Ecto neural progenitor cell (in vitro differentiated cells): ENCODE measurements around the gene FBXW8.
"Not testable (repeated sequence)": the region's sequence is repeated elsewhere in the genome, so short reads cannot be mapped to it uniquely, and the experiment has no call there.

Experiments
- DNase-seq: peaks from one replicate; pipeline ENCODE4 v3.0.0-alpha.2; 2018; ENCODE audit warnings: low spot score

FBXW8 gene

GRCh38 chr12:117053597-117054201 is 142.9 kb downstream of the FBXW8 start:
- no peak for DNase-seq

GRCh38 chr12:117054279-117054678 is 143.5 kb downstream of the FBXW8 start:
- no peak for DNase-seq

- DNase-seq: not testable (repeated sequence)
These were observed 146.9 kb downstream of the FBXW8 start for GRCh38 chr12:117057626-117058025.

GRCh38 chr12:117058442-117059072 is 147.8 kb downstream of the FBXW8 start:
- no peak for DNase-seq

- no peak for DNase-seq
These were observed 148.4 kb downstream of the FBXW8 start for GRCh38 chr12:117059156-117059555.

GRCh38 chr12:117060246-117060928 is 149.6 kb downstream of the FBXW8 start:
- no peak for DNase-seq

GRCh38 chr12:117060929-117061305 is 150.2 kb downstream of the FBXW8 start:
- DNase-seq: no peak

- no peak for DNase-seq
These were observed 150.9 kb downstream of the FBXW8 start for GRCh38 chr12:117061555-117062079.

GRCh38 chr12:117063162-117063911 is 152.6 kb downstream of the FBXW8 start:
- DNase-seq: no peak

- DNase-seq: no peak
These were observed 153.3 kb downstream of the FBXW8 start for GRCh38 chr12:117064049-117064448.

- DNase-seq: no peak
These were observed 153.8 kb downstream of the FBXW8 start for GRCh38 chr12:117064596-117064995.

GRCh38 chr12:117067016-117067415 is 156.3 kb downstream of the FBXW8 start:
- no peak for DNase-seq

- DNase-seq: no peak
These were observed 156.9 kb downstream of the FBXW8 start for GRCh38 chr12:117067638-117068037.

GRCh38 chr12:117068492-117068891 is 157.7 kb downstream of the FBXW8 start:
- no peak for DNase-seq

- DNase-seq: no peak
These were observed 158.5 kb downstream of the FBXW8 start for GRCh38 chr12:117069101-117069797.

GRCh38 chr12:117069926-117070900 is 159.5 kb downstream of the FBXW8 start:
- DNase-seq: no peak

- DNase-seq: no peak
These were observed 160.3 kb downstream of the FBXW8 start for GRCh38 chr12:117071009-117071408.

GRCh38 chr12:117072106-117072505 is 161.4 kb downstream of the FBXW8 start:
- DNase-seq: no peak

- no peak for DNase-seq
These were observed 162.2 kb downstream of the FBXW8 start for GRCh38 chr12:117072736-117073490.

- no peak for DNase-seq
These were observed 162.9 kb downstream of the FBXW8 start for GRCh38 chr12:117073611-117074010.
